ENCODE results near the gene CH25H.
"Not testable (repeated sequence)": the region's sequence is repeated elsewhere in the genome, so short reads cannot be mapped to it uniquely, and the experiment has no call there.

CH25H gene

DNA sequence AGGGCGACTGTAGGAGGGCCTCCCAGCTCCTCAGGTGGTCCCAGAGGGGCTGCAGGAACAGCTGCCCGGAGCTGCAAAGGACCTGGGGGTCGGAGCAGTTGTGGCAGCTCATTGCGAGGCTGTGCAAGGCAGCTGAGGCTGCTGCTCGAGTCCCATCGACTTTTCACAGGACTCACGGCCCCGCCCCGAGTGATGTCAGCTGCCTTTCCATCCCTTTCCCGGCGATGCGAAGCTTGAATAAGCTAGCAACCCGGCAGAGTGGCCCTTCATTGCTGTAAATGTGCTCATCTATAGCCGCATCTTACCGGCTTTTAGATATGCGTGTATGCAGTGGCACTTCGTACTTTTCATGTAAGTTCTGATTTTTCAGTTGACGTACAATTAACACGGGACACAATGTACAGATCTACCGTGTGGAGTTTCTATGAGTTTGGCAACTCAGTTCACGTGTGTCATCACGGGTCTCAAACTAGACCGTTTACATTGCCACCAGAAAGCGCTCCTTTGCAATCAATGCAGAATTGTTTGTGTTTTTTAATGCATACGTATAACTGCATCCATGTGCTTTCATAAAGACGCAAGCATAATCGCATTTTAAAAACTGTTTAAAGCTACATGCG lies at the start of gene CH25H:
CH25H (minus strand) TSS at position 137 of the 620 bp plus-strand sequence; CDS start at position 112, 25 bp downstream.
- DNase-seq, result peak; percentile 77

GRCh38 chr10:89256340-89256739 lies 49.2 kb upstream of the CH25H start:
- no peak for DNase-seq

DNA sequence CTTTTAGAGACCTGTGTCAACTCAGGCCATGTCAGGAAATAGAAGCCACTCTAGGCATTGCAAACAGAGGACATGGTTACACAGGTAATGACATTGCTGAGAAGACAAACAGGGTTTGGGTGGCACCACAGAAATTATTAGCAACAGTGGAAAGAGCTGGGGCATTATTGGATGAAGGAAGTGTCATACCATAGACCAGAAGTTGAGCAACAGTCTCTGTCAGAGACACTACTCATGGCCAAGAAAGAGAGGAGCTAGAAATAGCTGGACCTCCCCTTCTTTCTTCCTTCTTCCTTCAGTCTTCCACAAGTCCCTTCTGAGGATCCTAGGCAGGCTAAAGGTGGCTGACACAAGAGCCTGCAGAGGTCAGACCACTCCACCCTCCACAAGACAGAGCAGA lies 48.7 kb upstream of the CH25H start:
- no peak for DNase-seq

- DNase-seq, result not testable (repeated sequence)
Observed at GRCh38 chr10:89255091-89255579, 48.0 kb upstream of the CH25H start.

DNA sequence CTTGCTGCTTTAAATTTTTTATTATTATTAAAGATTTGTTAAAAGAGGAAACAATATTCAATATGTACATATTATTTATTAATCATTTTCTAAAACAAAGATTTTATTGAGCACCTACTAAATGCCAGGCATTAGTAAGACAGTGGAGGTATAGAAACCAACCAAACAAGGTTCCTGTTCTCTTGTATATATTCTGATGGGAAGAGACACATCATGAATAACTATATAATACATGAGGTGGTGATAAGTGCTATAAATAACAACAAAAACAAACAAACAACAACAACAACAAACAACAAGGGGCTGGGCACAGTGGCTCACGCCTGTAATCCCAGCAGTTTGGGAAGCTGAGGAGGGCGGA lies 45.1 kb upstream of the CH25H start:
- DNase-seq, result no peak

DNA sequence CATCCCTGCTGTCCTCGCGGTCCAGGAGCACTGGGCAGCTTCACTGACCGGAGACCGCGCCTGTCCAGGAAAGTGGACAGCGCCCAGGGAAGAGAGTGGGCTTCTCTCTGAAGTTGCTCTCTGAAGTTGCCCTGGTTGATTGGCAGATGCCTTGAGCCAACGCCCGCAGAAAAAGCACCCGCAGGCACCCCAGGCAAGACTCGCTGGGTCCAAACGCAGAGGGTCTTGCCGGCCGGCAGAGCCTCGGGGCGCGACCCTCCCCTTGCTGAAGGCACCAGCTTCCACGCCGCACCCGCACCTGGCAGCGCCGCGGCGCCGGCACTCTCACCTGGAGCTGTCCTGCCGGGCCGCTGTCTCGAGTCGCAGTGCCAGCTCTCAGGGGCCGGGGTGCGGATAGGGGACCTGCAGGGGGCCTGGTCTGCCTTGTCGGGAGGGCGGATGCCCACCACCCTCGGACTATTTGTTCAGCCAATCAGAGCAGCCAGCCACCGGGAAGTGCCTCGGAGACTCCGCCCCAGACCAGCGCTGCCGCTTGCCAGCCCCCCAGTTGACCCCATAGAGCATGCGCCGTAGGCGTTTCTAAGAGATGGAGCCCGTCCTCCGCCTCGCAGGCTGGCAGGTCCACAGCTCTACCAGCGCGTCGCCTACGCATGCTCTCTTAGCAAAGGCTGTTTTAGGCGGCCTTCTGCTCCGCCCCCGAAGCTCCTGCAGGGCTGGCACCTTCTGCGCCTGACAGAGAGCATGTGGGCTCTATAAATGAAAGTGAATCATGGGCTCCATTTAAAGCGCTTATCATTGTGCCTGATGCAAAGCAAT lies 44.5 kb upstream of the CH25H start, which contains the start of gene LIPA:
LIPA (minus strand) TSS at position 367 of the 816 bp plus-strand sequence. CDS start 4,127 bp downstream, outside the sequence.
- DNase-seq, result peak; percentile 93

DNA sequence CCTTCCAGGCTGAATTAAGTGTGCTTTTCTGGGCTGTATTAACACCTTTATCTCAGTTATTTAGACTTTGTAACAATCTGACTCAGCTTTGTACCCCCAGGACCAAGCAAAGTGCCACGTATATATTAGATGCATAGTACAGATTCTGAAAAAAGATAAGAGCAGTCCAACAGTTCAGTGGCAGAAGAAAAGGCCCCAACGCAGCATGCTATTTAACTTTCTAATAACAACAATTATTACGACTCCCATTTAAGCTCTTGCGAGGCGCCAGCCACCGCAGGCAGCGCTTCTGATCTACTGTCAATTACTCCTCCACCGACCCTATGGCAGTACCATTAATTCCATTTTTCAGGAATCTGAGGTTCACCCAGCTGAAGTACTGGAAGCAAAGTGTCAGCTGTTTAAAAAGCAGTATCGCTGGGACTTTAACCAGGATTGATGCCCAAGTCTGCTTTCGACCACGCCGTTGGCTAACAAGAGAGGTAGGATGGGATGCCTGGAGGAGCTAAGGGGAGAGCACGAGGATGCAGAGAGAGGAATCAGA lies 43.8 kb upstream of the CH25H start:
- no peak for DNase-seq

DNA sequence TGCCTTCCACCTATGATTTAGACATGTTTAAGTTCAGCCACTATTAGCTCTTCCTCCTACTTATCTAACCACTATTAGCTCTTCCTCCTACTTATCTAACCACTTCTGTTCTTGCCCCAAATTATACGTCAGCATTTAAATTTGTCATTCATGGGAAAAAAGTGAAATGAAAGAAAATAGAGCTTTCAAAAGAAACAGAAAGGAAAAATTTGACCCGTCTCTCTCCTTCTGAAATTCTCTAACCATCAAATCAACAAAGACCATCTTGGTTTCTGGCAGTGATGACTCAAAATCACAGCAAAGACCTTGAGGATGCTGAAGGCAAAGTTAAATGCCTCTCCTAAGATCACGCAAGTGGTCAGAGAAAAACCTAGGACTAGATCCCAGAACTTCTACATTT lies 41.9 kb upstream of the CH25H start:
- DNase-seq, result no peak

- not testable (repeated sequence) for DNase-seq
Observed at GRCh38 chr10:89247623-89248022, 40.5 kb upstream of the CH25H start.

DNA sequence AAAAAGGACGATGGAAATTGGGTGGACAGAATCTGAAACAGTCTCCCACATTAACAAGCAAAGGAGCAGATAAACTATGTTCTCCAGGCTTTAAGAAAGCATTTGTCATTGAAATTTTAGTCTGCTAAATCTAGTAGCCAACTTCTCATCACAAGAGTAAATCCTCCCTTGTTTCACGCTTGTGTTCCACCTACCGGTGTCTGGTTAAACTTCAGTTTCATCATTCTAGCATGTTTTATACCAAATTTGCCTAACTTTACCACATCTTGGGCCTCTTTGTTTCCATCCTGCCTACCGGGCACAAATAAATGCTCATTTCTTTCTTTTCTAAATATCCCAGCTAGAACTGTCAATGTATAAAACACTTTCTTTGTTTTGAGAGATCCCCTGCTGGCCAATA lies 38.7 kb upstream of the CH25H start:
- DNase-seq, result no peak

DNA sequence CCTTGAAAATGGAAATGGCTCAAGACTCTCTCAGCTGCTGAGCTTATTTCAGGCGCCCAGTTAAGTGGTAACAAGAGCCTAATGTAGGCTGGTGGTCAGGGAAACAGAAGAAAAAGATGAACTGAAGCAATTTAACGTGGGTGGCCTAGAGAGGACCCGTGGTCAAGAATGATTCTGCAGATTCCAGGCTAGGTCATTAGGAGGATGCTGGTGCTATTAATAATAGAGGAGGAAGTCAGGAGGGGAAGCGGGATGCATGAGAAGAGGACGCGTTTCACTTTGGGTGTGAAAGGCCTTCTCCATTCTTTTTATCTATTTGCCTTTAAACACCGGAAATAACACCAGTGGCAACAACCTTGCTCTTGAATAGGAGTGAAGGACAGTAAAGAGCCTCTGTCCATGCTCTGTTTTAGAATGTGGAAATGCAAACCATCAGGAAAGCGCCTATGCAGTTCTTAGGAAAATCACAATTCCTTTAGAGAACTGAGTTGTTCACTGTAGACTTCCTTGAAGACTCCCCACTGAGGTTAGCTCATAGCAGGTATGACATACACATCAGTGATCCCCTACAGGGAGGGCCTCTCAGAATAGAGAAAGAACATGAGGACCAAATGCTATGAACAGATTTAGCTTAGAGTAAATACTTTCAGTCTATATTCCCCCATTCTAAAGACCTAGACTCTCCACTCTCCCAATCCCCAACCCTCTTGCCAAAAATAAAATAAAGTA lies 35.9 kb upstream of the CH25H start:
- DNase-seq, result no peak

DNA sequence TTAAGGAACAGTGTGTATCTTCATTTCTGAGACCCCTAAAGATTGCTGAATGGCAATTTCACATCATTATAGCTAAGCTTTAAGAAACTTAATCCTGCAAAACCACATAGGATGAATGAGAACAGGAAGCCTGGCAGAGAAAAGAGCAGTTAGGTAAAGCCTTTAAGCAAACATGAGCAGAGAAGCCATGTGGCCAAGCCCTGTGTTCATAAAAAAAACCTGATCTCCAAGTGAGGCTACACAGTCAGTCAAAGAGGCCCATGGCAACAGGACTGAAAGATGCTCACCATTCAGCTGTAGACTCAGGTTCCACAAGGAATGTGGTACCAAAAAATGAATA lies 35.2 kb upstream of the CH25H start:
- no peak for DNase-seq

- no peak for DNase-seq
Observed at GRCh38 chr10:89241486-89242344, 34.6 kb upstream of the CH25H start.

GRCh38 chr10:89241026-89241425 lies 33.9 kb upstream of the CH25H start:
- no peak for DNase-seq

GRCh38 chr10:89240519-89240918 lies 33.4 kb upstream of the CH25H start:
- no peak for DNase-seq

GRCh38 chr10:89238956-89239644 lies 32.0 kb upstream of the CH25H start:
- no peak for DNase-seq

DNA sequence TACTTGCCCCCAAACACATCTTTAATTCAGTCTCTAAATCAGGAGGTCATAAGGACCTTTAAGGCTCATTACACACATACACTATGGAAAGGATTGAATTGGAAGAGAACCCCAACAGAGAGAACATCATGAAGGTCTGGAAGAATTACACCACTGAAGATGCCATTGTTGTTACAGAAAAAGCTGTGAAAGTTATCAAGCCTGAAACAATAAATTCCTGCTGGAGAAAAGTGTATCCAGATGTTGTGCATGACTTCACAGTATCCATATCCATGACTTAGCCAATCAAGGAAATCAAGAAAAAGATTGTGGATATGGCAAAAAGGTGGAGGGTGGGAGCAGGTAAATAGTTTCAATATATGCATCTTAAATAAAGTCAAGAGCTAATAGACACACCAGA lies 30.7 kb upstream of the CH25H start:
- DNase-seq, result no peak

DNA sequence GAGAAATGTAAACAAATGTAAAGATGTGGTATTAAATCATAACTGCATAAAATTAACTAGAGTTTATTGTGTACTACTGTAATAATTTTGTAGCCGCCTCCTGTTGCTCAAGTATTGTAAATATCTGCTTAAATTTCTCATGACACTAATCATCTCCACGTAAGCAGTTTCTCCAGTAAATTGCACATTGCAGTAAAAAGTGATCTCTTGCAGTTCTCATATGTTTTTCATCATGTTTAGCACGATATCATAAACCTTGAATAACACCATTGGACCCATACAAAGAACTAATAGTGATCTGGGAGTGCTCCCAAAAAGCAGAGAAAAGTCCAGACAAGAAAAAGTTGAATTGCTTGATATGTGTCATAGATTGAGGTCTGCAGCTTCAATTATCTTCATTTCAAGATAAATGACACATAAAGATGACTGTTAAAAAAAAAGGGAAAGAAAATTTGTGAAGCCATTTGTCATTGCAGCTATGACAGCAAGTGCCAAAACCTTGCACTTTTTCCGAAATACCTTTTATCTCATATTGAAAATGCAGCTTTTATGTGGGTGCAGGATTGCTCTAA lies 29.2 kb upstream of the CH25H start:
- no peak for DNase-seq

DNA sequence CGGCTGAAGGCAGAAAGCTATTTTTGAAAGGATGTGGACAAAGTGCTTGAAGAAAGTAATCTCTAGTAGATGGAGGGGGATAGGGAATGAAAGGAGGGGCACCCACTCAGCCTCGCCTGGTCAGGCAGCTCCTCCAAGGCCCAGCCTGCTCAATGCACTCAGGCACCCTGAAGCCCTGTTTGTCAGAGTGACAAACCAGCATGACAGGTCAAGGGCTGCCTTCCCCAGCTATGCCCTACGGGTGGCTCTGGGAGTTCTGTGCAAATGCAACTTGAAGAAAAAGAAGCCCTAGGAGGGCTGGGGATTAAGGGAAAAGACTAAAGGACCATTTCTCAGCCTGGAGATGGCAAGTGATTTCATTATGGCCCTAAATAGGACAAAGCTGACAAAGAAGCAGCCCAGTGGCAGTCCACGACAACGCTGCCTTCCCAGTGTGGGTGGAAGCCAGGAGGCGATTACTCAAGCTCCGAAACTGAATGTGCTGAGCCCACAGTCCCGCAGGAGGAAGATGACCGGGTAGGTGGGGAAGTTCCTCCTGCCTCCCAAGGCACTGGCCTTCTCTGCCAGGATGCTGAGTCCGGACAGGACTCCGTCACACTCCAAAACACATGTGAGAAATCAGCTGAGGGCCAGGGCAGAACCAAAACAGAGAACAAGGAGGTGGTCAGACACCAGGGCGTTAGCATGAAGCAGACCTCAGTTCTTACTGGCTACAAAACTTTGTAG lies 28.1 kb upstream of the CH25H start:
- no peak for DNase-seq

- no peak for DNase-seq
Observed at GRCh38 chr10:89233033-89233432, 25.9 kb upstream of the CH25H start.

- DNase-seq, result no peak
Observed at GRCh38 chr10:89228962-89229361, 21.8 kb upstream of the CH25H start.

All from retina (tissue), 1 donor.